ENCODE measurements around the gene NET1.
"Not testable (repeated sequence)": the region's sequence is repeated elsewhere in the genome, so short reads cannot be mapped to it uniquely, and the experiment has no call there.

The NET1 gene

GRCh38 chr10:5399332-5399731 is 13.0 kb upstream of the NET1 start:
- DNase-seq = no peak

GRCh38 chr10:5400468-5401240 is 11.7 kb upstream of the NET1 start:
- DNase-seq = peak; percentile 89

GRCh38 chr10:5402798-5403197 is 9.6 kb upstream of the NET1 start:
- no peak for DNase-seq

GRCh38 chr10:5404208-5405041 is 7.9 kb upstream of the NET1 start, which contains the start of gene TUBAL3:
Gene TUBAL3 (minus strand): TSS chr10:5404828. CDS start chr10:5404792, 36 bp downstream.
- no peak for DNase-seq

GRCh38 chr10:5406918-5407317 is 5.4 kb upstream of the NET1 start:
- DNase-seq = no peak

GRCh38 chr10:5410787-5411186 is 1.6 kb upstream of the NET1 start:
- DNase-seq = not testable (repeated sequence)

- DNase-seq = no peak
Measured at GRCh38 chr10:5411941-5412276, 448 bp upstream of the NET1 start.

- DNase-seq = peak; percentile 13
Measured at GRCh38 chr10:5413012-5413938, 918 bp downstream of the NET1 start.

GRCh38 chr10:5416981-5417380 is 4.6 kb downstream of the NET1 start:
- DNase-seq = no peak

GRCh38 chr10:5418584-5418983 is 6.2 kb downstream of the NET1 start:
- DNase-seq = no peak

GRCh38 chr10:5419466-5420094 is 7.2 kb downstream of the NET1 start:
- no peak for DNase-seq

- no peak for DNase-seq
Measured at GRCh38 chr10:5423771-5424170, 11.4 kb downstream of the NET1 start.

- DNase-seq = no peak
Measured at GRCh38 chr10:5424751-5425150, 12.4 kb downstream of the NET1 start.

GRCh38 chr10:5428133-5428532 is 15.8 kb downstream of the NET1 start:
- no peak for DNase-seq

- no peak for DNase-seq
Measured at GRCh38 chr10:5433182-5433581, 20.8 kb downstream of the NET1 start.

GRCh38 chr10:5434017-5434753 is 21.8 kb downstream of the NET1 start:
- peak; percentile 8 for DNase-seq

- DNase-seq = no peak
Measured at GRCh38 chr10:5435328-5435727, 23.0 kb downstream of the NET1 start.

GRCh38 chr10:5440206-5440605 is 27.8 kb downstream of the NET1 start:
- no peak for DNase-seq

- DNase-seq = no peak
Measured at GRCh38 chr10:5441106-5441505, 28.7 kb downstream of the NET1 start.

GRCh38 chr10:5442065-5442989 is 30.0 kb downstream of the NET1 start:
- DNase-seq = peak; percentile 50

- DNase-seq = no peak
Measured at GRCh38 chr10:5442990-5443370, 30.6 kb downstream of the NET1 start.
